ENCODE data around the gene DHRS3. TPM values are rescaled to one million over a fixed set of nuclear protein-coding genes. Genes with fewer than 3 reads are reported as not detected.
"Not testable (repeated sequence)": the region's sequence is repeated elsewhere in the genome, so short reads cannot be mapped to it uniquely, and the experiment has no call there.

The DHRS3 gene, protein sequence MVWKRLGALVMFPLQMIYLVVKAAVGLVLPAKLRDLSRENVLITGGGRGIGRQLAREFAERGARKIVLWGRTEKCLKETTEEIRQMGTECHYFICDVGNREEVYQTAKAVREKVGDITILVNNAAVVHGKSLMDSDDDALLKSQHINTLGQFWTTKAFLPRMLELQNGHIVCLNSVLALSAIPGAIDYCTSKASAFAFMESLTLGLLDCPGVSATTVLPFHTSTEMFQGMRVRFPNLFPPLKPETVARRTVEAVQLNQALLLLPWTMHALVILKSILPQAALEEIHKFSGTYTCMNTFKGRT
- 2.6 TPM for polyA plus RNA-seq (2012; ENCODE audit: insufficient read depth, insufficient read length)

DNA sequence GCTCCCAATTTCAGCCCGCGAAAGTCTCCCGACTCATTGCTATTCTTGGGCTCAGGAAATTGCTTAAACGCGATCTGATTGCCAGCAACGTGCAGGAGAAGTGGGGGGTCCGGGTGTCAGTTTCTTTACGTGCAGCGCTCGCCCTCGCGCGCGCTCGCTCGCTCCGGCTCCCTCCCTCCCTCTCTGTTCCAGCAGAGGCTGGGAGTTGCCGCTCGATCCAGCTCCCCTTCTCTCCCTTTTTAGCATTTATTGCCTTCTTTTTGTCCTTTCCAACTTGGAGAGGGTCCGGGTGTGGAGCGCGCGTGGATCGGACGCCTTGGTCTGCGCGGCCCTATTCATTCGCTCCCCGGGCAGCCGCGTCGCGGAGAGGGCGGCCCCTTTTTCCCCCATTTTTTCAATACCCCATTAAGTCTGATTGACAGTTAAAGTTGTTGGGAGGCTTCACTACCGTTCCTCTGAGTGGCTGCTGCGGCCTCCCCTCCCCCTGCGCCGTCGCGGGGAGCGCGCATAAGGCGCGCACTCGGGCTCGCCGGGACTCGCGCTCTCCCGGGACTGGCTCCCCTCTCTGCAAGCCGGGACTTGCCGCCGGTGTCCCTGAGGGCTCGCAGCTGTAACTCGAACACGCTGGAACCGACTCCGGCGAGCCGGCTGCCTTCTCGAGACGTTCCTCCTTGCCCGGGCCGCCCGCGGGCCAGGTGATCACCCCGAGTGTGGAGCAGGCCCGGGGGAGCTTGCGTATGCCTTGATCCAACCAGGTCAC, at the start of gene DHRS3:
Gene DHRS3, minus strand, starts transcription at position 310 of the 760 bp plus-strand sequence. CDS start 862 bp downstream, outside the sequence.
- DNase-seq (ENCODE audit: low read depth, low spot score), result peak; percentile 87
- H3K4me3 ChIP-seq (ENCODE audit: low read length), result peak within 1 kb of the TSS; percentile 81

DNA sequence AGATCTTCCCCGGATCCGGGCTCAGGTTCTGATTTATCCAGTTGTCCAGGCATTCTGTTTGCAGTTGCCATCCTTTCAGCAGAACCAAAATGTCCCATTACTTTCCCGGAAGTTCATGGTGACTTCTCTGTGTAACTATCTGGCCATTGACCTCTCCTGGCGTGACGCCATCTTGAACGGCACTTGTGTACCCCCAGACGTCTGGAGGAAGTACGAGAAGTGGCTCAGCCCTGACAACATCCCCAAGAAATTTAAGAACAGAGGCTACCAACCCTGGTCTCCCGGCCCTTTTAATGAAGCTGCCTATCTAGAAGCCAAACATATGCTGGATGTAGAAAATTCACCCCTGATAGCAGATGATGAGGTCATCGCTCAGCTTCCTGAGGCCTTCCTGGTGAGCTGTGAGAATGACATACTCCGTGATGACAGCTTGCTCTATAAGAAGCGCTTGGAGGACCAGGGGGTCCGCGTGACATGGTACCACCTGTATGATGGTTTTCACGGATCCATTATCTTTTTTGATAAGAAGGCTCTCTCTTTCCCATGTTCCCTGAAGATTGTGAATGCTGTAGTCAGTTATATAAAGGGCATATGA, 48.2 kb upstream of the DHRS3 start:
- no peak for DNase-seq (ENCODE audit: low read depth, low spot score)
- no peak overlapping the region for H3K4me3 ChIP-seq (ENCODE audit: low read length)

DNA sequence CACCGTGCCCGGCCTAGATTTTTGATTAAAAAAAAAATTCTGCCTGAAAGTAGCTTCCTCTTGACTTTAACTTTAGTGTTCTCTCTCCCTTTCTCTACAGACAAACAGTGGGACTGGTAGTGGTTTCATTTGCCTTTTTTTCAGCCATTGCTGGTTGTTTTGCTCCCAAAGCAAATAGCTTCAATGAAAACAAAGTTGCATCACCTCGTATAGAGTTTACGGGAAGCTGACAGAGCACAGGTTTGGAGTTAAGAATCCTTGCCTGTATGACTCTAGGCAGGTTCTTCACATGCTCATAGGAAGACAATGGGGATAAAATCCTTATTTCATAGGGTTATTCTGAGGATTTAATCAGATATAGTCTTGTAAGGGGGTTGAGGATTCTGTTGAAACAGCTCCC, 47.5 kb upstream of the DHRS3 start:
- H3K4me3 ChIP-seq (ENCODE audit: low read length), result no peak overlapping the region
- DNase-seq (ENCODE audit: low read depth, low spot score), result no peak

DNA sequence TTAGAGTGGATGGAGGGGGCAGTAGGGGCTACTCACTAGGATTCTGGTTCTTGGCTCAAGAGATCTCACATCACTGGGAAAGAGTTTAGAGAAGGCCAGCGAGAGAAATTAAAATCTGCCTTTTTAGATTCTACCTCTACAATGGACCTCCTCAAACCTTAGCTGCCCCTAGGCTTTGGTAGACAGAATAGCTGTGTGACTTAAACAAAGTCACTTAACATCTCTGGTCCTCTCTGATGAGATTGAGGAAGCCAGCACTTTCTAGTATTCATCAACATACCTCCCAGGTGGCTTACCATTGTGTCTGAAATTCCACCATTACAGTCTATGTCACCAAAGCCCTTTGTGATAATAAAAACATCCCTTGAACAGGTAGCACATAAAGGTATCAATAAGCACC, 44.5 kb upstream of the DHRS3 start:
- DNase-seq (ENCODE audit: low read depth, low spot score), result no peak
- no peak overlapping the region for H3K4me3 ChIP-seq (ENCODE audit: low read length)

DNA sequence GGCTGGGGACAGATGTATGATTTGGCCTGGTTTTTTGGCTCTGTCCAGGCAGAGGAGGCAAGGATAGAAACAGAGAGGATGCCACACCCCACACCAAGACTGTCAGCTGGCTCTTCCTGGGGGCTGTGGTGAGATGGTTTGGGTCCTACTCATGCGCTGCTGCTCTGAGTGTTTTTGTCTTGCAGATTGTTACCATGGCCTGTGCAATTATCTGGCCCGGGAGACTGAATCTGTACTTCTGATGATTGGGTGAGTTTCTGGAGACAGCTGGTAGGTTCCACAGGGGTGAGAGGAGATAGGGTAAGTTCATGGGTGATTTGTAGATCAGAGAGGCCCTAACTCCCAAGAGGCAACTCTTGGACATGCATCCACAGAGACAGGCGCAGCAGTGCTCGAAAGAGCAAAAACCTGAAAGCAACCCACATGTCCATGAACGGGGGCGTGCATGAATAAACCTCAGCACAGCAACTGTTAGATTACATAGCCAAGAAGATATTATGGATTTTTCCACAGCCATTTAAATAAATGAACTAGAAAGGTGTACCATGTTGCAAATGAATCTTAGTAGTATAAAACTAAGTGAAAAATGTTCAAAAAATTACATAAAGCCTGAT, 43.7 kb upstream of the DHRS3 start:
- H3K4me3 ChIP-seq (ENCODE audit: low read length), result no peak overlapping the region
- DNase-seq (ENCODE audit: low read depth, low spot score), result no peak

DNA sequence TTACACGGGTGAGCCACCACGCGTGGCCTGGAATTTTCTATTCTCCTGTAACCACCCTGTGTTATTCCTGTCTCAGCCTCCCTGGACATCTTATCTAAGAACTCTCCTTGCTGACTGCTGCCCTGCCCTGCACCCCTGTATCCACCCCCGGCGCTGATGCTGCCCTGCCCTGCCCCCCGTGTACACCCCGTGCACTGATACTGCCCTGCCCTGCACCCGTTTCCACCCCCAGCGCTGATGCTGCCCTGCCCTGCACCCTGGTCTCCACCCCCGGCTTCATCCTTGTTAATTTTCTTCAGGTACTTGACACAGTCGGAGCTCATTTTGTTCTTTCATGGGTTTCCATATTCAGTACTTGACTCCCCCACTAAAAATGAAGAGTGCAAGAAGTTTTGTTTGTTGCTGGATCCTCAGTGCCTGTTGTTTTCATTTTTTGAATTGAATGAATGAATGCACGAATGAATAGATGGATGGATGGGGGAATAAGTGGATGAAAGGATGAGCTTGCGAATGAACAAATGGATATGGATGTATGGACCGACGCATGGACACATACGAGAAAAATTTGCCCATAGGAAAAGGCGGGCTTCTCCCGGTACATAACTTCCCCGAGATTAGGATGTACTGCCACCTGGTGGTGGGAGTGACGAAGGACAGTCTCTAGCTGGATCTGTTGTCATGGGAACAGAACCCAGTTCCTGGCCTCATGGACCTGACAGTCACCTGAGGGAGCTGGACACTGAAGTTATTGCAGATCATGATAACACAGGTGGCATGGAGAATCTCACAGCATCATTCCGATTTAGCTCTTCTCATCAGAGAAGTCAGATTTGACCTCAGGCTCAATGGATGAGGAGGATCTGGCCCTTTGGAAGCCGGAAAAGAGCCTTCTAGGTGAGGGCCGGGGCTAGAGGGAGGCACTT, 40.8 kb upstream of the DHRS3 start:
- peak overlapping the region; percentile 17 for H3K4me3 ChIP-seq (ENCODE audit: low read length)
- peak; percentile 64 for DNase-seq (ENCODE audit: low read depth, low spot score)

DNA sequence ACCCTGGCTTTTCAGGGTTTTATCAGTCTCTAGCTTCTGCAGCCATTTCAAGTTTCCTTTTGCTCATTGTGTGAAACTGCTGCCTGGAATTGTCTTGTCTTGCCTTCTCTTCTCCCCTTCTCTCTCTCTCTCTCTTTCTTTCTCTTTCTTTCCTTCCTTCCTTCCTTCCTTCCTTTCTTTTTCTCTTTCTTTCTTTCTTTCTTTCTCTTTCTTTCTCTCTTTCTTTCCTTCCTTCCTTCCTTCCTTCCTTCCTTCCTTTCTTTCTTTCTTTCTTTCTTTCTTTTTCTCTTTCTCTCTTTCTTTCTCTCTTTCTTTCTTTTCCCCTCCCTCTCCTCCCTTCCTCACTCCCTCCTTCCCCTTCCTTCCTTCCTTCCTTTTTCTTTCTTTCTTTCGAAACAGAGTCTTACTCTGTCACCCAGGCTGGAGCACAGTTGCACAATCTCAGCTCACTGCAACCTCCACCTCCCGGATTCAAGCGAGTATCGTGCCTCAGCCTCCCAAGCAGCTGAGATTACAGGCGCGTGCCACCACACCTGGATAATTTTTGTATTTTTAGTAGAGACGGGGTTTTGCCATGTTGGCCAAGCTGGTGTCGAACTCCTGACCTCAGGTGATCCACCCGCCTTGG, 40.0 kb upstream of the DHRS3 start:
- H3K4me3 ChIP-seq (ENCODE audit: low read length), result not testable (repeated sequence)

DNA sequence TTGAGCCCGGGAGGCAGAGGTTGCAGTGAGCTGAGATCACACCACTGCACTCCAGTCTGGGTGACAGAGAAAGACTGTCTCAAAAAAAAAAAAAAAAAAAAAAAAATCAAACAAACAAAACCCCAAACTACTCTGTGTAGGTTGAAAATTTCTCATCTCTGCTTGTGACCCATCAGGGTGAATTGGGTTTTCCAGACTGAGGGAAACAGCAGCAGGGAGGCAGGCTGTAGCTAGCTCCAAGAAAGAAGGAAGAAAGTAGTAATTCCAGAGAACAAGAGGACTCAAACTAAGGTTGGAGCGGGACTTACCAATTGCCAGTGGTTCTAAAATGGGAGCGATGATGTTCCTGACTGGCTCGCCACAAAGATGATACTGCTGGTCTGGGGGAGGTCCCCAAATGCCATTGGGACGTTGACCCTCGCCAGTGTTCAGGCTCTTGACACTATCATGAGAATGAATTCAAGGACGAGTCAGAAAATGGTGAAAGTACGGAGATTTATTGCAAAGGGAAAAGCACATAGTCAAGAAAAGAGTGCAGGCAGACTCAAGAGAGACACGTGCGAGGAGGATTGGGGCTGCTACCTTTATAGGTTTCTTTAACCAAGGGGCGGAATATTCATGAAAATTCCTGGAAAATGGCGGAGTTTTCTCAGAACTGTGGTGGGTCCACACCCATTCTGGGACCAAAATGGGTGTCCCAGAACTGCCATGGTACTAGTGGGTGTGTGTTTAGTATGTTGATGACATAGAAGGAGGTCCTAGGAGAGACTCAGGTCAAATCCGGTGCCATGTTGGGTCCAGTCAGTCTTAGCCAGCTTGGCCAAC, 39.3 kb upstream of the DHRS3 start:
- no peak for DNase-seq (ENCODE audit: low read depth, low spot score)
- no peak overlapping the region for H3K4me3 ChIP-seq (ENCODE audit: low read length)

More for the DNA sequence above, 40.0 kb upstream of the DHRS3 start:
- DNase-seq (ENCODE audit: low read depth, low spot score), result not testable (repeated sequence)

DNA sequence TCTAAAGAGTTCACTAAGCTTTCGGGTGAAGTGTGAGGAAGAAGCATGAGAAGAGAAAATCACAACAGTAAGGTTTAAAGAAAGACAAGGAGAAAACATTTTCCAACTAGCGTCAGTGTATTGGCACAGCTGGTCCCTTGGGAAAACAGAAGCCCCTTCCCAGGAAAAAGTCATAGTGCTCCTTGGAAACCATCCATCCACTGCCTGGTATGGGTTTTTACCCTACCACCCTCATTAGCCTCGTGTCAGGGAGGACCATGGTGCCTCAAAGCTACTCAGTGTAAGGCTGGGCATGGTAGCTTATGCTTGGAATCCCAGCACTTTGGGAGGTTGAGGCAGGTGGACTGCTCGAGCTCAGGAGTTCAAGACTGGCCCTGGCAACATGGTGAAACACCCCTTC, 38.6 kb upstream of the DHRS3 start:
- H3K4me3 ChIP-seq (ENCODE audit: low read length), result no peak overlapping the region

DNA sequence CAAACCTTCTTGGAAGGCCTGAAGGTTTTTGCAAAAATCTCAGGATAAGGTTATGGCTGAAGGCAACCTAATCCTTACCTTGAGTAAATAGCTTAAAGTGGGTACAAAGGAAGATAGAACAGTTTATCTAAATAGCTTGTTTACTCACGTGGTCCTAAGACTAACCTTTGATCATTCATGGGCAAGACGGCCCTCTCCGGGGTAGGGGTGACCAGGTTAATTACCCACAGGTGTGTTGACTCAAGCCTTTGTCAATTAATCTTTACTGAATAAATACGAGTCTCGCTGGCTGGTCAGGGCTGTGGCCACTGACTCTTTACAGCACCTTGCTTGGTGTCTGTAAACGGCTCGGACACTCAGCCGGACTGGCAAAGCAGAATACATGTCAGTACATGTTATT, 36.6 kb upstream of the DHRS3 start:
- no peak for DNase-seq (ENCODE audit: low read depth, low spot score)
- no peak overlapping the region for H3K4me3 ChIP-seq (ENCODE audit: low read length)

More for the DNA sequence above, 38.6 kb upstream of the DHRS3 start:
- DNase-seq (ENCODE audit: low read depth, low spot score), result no peak

DNA sequence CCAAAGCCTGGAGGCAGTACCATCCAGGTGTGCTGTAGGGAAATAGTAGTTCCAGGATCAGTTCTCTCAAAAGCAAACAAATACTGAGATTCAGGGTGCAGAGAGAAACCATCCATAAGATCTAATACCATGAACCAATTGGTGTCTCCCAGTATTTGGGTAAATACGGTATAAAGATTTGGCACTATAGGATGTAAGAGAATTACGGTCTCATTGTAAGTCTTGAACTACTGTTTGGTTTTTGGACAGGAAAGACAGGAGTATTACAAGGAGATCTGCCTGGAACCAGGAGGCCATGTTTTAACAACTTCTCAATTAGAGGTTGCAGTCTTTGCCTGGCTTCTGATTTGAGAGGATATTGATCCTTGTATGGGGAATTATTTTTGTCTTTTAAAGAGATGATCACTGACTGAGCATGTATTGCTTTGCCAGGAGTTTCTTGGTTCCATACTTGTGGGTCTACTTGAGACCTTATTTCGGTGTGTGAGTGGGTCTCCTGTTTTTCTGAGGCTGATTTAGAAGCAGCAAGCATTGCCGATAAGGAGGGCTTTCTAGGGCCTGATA, 36.1 kb upstream of the DHRS3 start:
- no peak overlapping the region for H3K4me3 ChIP-seq (ENCODE audit: low read length)
- peak; percentile 23 for DNase-seq (ENCODE audit: low read depth, low spot score)

DNA sequence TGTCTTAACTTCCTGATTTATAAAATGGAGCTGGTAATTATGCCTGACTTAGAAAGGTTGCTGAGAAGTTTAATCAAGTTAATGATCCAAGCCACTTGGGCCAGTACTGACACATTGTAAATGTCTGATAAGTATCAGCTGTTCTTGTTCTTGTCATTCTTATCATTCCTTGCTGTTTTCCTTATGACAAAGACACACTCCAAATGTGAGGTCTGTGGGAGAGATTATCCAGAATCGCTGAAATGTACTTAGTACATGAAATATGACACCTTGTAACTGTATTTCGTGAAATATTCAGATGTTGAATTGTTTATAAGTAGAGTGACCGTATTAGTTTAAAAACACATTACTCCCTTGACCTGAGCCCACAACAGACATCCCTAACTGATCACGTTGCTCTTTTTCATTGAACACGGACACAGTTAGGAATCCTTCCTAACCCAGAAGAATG, 32.0 kb upstream of the DHRS3 start:
- no peak for DNase-seq (ENCODE audit: low read depth, low spot score)

DNA sequence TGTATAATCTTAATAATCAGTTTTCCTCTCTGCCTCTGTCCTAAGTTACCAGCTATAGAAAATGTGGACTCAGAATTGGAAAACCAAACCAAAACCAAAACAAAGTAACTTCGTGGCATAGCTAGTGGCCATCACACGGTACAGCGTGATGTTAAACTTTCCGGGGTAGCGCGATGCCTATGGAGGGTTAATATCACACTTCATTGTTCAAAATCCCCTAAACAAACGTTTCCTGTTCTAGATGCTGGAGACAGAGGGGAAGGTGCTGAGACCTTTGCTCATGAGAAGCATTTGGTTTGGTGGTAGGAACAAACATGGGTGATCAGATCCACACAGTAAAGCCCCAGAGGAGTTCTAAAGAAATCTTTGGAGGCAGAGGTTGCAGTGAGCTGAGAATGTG, 30.7 kb upstream of the DHRS3 start:
- no peak overlapping the region for H3K4me3 ChIP-seq (ENCODE audit: low read length)
- no peak for DNase-seq (ENCODE audit: low read depth, low spot score)

More for the DNA sequence above, 32.0 kb upstream of the DHRS3 start:
- H3K4me3 ChIP-seq (ENCODE audit: low read length), result no peak overlapping the region

DNA sequence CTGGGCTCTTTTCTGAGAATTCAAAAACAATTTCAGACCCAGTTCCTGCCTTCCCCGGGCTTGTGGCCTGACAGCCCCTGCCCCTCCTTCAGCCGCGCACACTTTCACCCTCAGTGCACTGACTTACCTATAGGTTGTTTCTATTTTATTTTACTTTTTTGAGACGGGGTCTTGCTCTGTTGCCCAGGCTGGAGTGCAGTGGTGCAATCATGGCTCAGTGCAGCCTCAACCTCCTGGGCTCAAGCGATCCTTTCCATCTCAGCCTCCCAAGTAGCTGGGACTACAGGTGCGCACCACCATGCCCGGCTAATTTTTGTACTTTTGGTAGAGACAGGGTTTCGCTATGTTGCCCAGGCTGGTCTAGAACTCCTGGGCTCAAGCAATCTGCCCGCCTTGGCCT, 27.4 kb upstream of the DHRS3 start:
- DNase-seq (ENCODE audit: low read depth, low spot score), result not testable (repeated sequence)

DNA sequence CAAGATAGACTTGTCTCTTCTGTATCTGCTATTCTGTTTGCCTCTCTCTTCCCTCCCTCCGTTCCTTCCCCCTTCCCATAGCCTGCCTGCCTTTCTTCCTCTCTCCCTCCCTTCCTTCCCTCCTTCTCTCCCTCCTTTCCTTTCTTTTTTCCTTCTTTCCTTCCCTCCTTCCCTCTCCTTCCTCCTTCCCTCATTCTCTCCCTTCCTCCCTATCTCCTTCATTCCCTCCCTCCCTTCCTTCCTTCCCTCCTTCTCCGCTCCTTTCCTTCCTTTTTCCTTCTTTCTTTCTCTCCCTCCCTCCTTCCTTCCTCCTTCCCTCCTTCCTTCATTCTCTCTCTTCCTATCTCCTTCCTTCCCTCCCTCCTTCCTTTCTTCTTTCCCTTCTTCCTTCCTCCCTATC, 26.8 kb upstream of the DHRS3 start:
- no peak for DNase-seq (ENCODE audit: low read depth, low spot score)

More for the DNA sequence above, 27.4 kb upstream of the DHRS3 start:
- H3K4me3 ChIP-seq (ENCODE audit: low read length), result not testable (repeated sequence)

DNA sequence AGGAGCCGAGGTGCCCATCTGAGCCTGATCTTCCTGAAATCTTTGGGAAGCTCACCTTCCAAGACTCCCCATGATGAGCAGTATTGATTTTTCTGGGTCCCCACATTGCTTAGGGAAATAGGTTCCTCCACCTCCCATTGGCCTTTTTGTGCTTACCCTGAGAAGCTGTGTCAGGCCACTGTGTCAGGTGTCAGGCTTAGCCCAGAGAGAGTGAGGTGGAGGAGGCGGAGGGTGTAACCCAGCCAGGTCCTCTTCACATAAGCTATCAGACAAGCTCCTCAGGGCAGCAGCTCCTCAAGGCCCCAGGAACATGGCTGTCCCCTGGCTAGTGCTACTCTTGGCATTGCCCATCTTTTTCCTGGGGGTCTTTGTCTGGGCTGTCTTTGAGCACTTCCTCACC, 26.2 kb upstream of the DHRS3 start:
- no peak for DNase-seq (ENCODE audit: low read depth, low spot score)
- H3K4me3 ChIP-seq (ENCODE audit: low read length), result no peak overlapping the region

More for the DNA sequence above, 26.8 kb upstream of the DHRS3 start:
- H3K4me3 ChIP-seq (ENCODE audit: low read length), result no peak overlapping the region

DNA sequence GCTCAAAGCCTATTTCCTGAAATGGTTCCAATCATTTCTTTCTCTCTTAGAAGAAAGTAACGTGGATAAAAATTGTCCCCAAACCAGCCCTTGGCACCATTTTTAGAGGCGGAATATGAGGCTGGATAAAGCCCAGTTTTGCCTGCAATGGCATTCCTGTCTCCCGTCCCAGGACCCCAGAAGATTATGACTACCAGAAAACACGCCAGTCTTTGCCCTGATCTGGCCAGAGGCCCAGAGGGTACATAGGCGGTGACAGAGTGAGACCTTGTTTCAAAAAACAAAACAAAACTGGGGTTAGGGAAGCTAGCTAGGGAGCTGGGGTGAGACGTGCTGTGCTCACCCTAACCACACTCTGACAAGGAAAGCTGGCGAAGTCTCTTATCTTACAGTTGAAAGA, 25.8 kb upstream of the DHRS3 start, which contains the start of gene AADACL4:
Gene AADACL4, plus strand, starts transcription at position 301 of the 400 bp plus-strand sequence. CDS start 462 bp downstream, outside the sequence.
- no peak for DNase-seq (ENCODE audit: low read depth, low spot score)
- H3K4me3 ChIP-seq (ENCODE audit: low read length), result no peak within 1 kb of the TSS
